Activated CD8-positive, alpha-beta memory T cell treated with anti-CD3 and anti-CD28 coated beads for 48 hours (primary cell): ENCODE results near the gene PTTG1.

ENCODE experiments used
- DNase-seq, 3 experiments: peaks; one replicate each; pipeline ENCODE4 v3.0.0-alpha.2; 2020; ENCODE audit warnings: low read depth in 2 of 3, low spot score in 2 of 3

PTTG1 gene

GRCh38 chr5:160452795-160453194 lies 31.1 kb downstream of the PTTG1 start:
- DNase-seq, result no peak

DNA sequence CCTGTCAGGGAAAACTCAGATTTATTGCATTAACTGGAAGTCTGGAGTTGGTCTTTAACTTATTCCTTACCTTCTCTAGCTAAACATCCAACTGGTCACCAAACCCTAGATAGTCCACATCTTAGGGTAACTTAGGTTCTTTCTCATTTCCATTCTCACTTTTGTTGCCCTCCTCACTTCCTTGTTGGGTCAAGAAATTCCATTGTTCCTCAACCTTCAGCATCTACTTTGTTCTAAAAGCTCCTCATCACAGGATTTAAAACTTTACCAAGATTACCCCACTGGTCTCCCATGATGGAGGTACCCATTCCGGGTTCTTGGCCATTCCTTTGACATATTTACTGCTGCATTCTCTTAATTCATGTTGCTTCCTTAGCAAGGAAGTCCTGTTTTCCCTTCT lies 32.1 kb downstream of the PTTG1 start:
- DNase-seq, result no peak

DNA sequence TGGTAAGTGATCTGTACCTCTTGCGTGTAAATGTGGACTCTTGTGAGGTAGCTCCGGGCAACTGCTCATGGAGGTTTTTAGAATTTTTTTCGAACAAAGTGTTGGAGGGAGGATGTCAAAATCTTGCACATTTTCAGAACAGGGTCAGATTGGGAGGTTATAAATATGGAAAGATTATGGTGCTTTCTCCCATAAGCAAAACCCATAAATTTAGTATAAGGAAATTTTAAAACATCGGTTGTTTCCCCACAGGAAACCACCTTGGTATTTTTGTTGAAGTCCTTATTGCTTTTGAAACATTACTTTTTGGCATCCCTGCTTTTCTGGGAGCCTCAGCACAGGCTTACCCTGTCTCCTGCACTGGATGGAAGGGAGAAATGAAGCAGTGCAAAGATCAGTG lies 33.9 kb downstream of the PTTG1 start:
- DNase-seq, result no peak

- DNase-seq, result no peak
Measured at GRCh38 chr5:160456480-160457177, 35.0 kb downstream of the PTTG1 start.

GRCh38 chr5:160457252-160457651 lies 35.6 kb downstream of the PTTG1 start:
- DNase-seq, result no peak

DNA sequence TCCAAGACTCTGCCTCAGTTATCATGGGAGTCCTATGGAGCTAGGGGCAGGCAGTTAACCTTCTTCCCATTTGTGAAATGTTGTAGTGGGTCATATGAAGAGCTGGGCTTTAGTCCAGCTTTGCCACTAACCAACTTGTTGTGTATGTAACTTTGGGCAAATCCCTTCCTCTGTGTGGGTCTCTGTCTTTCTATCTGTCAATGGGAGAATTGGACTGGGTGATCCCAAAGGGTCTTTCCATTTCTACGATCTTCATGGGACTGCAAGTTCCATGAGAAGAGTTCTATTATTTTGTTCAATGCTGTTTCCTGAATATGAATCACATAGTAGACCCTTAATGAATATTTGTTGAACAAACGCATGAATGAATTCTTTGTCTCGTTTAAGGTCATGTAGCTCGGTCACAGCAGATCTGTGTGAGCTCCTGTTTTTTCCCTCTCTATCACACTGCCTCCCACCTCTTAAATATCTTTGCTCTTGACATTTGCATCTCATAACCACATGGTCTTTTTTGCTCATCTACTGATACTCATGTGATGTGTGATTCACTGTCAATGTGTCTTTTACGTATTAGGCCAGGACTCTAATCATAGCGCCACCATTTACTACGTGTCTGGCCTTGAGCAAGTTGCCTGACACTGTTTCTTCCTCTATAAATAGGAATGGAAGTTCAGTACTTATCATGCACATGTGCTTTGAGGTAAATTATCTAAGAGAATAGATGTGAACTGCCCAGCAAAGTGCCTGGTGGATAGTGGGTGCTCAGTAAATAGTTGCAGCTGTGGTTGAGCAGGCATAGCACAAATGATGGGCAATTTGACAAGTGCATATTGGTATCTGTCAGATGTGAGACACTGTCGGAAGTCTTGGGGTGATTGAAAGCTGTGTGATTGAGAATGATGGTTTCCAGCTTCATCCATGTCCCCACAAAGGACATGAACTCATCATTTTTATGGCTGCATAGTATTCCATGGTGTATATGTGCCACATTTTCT lies 37.4 kb downstream of the PTTG1 start:
- no peak for DNase-seq

DNA sequence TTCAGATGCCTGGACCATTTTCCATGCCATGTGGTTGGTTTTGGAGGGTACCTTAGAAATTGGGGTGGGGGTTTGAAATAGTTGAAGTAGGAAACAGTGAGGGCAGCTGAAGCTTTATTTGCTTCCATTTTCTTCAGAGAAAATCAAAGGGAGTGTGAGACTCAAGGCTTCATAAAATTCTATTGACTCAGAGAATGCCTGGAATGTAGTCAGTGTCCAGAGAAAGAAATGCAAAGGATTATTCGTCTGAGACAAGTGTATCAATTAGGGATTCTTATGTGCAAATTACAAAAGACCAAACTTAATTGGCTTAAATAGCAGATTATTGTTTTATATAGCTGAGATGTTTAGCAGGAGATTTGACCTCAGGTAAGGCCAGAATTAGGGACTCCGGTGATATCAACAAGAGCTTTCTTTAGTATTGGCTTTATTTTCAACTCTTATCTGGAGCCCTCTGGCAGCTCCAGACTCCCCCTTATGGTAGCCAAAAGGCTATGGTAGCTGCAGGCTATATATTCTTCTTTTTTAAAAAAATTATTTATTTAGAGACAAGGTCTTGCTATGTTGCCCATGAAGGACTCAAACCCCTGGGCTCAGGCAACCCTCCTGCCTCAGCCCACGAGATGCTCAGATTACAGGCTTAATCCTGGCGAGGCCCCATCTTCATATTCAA lies 38.9 kb downstream of the PTTG1 start:
- DNase-seq, result no peak

- no peak for DNase-seq
Measured at GRCh38 chr5:160461378-160461777, 39.7 kb downstream of the PTTG1 start.

- no peak for DNase-seq
Measured at GRCh38 chr5:160462167-160462566, 40.5 kb downstream of the PTTG1 start.

GRCh38 chr5:160463227-160463626 lies 41.6 kb downstream of the PTTG1 start:
- DNase-seq, result no peak

- no peak for DNase-seq
Measured at GRCh38 chr5:160463740-160464465, 42.2 kb downstream of the PTTG1 start.

DNA sequence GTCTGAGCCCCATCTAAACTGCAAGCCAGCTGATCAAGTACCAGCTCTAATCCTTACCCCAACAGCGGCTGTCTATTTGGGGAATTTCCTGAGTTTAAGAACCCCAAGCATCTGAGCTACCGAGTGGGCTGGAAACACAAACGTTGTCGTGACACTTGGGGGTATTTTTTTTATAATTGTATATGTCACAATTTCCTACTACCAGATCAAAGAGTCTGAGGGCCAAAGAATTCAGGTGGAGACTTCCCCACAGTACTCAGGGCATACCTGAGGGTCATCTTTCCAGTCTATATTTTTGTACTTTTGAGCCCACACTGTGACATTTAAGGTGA lies 42.8 kb downstream of the PTTG1 start:
- DNase-seq, result no peak

DNA sequence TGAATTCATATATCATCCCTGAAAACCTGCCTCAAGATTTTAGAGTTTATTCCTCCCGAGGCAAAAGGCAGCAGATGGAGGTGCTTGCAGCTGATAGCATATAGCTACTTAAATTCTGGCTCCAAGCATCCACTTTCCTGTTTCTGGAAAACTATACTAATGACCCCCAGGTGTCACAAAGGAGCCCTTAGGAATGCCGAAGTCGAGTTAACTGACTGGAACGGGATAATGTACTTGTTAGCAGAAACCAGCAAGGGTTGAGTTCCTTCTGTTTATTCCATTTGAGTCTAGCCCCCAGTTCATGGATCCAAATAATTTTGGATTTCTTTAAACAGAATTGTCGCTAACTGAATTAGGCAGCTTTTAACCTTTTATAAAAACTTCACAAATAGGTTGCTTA lies 44.5 kb downstream of the PTTG1 start:
- DNase-seq, result no peak

GRCh38 chr5:160466889-160467554 lies 45.4 kb downstream of the PTTG1 start:
- no peak for DNase-seq

DNA sequence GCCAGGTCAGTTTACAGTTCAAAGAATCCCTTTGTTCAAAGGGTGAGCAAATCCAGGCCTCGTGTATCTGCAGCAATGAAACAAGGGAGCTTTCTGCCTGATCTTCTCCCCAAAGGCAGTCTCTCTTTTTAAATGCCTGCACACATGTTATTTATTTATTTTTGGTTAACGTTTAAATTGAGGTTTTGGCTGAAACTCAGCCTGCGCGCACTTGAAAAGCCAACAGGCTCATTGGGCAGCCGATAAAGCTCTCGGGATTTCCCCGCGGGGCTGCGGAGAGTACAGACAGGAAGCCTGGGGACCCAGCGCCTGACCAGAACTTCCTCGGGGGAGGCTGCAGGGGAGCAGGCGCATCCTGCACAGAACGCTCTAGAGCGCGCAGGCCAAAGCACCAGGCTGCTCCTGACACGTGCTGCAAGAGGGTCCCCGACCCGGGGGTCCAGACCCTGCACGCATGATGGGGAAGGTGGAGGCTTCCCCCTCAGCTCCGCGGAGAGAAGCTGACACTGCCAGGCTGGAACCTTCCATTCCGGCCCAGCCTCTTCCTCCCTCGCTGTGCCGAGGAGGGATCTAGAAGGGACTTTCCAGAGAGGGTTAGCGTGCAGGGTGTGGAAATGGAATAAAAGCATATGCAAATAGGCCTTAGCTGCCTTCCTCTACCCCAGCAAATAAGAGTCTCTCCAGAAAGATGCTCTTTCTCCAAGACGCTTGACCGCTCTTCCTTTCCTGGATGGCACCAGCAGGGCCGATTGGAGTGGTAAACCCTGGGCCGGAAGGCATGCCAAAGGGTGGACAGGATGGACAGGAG lies 46.1 kb downstream of the PTTG1 start:
- peak; percentile 74 to 83 (median 76) for DNase-seq

DNA sequence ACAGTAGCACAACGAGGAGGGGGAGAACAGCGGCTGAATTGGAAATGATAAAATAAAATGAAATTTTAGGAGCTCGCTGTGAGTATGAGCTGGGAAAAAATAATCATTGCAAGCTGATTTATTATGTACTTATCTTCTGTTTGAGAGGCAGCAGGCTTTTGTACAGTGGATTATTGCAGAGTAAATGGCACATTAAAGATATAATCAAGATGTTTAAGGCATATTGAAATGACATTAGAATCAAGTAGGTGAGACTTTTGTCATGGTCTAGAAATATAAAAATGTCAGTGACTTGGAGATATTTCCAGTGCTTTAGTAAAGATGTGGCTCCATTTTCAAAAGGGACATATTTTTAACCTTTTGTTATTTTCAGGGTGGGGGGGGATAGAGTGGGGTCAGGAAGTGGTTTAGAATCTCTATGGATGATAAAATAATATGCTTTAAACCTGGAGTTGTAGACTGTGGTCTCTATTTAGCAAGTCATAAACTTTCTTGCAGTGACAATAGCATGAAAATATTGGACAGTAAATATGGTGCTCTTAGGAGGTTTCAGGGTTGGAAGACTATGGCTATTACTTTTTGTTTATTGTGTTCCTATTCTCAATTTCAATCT lies 46.8 kb downstream of the PTTG1 start:
- no peak for DNase-seq

GRCh38 chr5:160469156-160470144 lies 47.8 kb downstream of the PTTG1 start:
- DNase-seq, result no peak
